BLaER1 (cell line): ENCODE measurements around the gene MALAT1.
A peak's percentile ranks its signal among the peaks of the same experiment; 100 is the strongest.

Experiments
- H3K27ac ChIP-seq: shearing (Covaris generic); formaldehyde crosslinking; 2 replicates; pipeline ENCODE4 v1.8.1; 2022
- H3K27me3 ChIP-seq: shearing (Covaris generic); formaldehyde crosslinking; 2 replicates; pipeline ENCODE4 v1.8.1; 2022
- H3K36me3 ChIP-seq: shearing (Covaris generic); formaldehyde crosslinking; 2 replicates; pipeline ENCODE4 v1.8.1; 2022
- H3K4me1 ChIP-seq: shearing (Covaris generic); formaldehyde crosslinking; 2 replicates; pipeline ENCODE4 v1.8.1; 2022
- H3K4me2 ChIP-seq: shearing (Covaris generic); formaldehyde crosslinking; 2 replicates; pipeline ENCODE4 v1.8.1; 2022
- H3K4me3 ChIP-seq: shearing (Covaris generic); formaldehyde crosslinking; 2 replicates; pipeline ENCODE4 v1.8.1; 2022
- H3K9ac ChIP-seq: shearing (Covaris generic); formaldehyde crosslinking; 2 replicates; pipeline ENCODE4 v1.8.1; 2022
- H3K9me3 ChIP-seq: shearing (Covaris generic); formaldehyde crosslinking; 2 replicates; pipeline ENCODE4 v1.8.1; 2022
- H4K20me1 ChIP-seq: shearing (Covaris generic); formaldehyde crosslinking; 2 replicates; pipeline ENCODE4 v1.8.1; 2022
- Cebpa-rat ChIP-seq: shearing (Covaris generic); IDR thresholded peaks from 2 replicates; pipeline ENCODE4 v1.8.1; 2022

MALAT1 gene

DNA sequence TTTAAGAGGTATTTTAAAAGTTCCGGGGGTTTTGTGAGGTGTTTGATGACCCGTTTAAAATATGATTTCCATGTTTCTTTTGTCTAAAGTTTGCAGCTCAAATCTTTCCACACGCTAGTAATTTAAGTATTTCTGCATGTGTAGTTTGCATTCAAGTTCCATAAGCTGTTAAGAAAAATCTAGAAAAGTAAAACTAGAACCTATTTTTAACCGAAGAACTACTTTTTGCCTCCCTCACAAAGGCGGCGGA is 193 bp upstream of the MALAT1 start:
- Histone ChIP-seq H3K4me2 (peak overlapping the region; percentile 89), H4K20me1 (peaks cover 44% of the 10 kb centered on the region), H3K27ac (peak overlapping the region; percentile 100), H3K9ac (peak overlapping the region; percentile 100), H3K27me3 (no peaks in the 10 kb centered on the region), H3K36me3 (peaks cover 35% of the 10 kb centered on the region), H3K4me1 (peaks cover 34% of the 10 kb centered on the region), H3K9me3 (no peaks in the 10 kb centered on the region), H3K4me3 (peak overlapping the region; percentile 83)
- TF ChIP-seq Cebpa-rat = no peak

DNA sequence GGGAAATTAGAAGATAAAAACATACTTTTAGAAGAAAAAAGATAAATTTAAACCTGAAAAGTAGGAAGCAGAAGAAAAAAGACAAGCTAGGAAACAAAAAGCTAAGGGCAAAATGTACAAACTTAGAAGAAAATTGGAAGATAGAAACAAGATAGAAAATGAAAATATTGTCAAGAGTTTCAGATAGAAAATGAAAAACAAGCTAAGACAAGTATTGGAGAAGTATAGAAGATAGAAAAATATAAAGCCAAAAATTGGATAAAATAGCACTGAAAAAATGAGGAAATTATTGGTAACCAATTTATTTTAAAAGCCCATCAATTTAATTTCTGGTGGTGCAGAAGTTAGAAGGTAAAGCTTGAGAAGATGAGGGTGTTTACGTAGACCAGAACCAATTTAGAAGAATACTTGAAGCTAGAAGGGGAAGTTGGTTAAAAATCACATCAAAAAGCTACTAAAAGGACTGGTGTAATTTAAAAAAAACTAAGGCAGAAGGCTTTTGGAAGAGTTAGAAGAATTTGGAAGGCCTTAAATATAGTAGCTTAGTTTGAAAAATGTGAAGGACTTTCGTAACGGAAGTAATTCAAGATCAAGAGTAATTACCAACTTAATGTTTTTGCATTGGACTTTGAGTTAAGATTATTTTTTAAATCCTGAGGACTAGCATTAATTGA is 1.0 kb downstream of the MALAT1 start:
- peaks cover 47% of the 10 kb centered on the region for H3K36me3 ChIP-seq
- peak overlapping the region; percentile 100 for H3K9ac ChIP-seq
- peaks cover 30% of the 10 kb centered on the region for H3K4me1 ChIP-seq
- peak overlapping the region; percentile 83 for H3K4me3 ChIP-seq
- peaks cover 56% of the 10 kb centered on the region for H4K20me1 ChIP-seq
- no peak for TF ChIP-seq Cebpa-rat
- H3K27me3 ChIP-seq = no peaks in the 10 kb centered on the region
- peak overlapping the region; percentile 93 for H3K4me2 ChIP-seq
- H3K27ac ChIP-seq = peak overlapping the region; percentile 100
- no peaks in the 10 kb centered on the region for H3K9me3 ChIP-seq

DNA sequence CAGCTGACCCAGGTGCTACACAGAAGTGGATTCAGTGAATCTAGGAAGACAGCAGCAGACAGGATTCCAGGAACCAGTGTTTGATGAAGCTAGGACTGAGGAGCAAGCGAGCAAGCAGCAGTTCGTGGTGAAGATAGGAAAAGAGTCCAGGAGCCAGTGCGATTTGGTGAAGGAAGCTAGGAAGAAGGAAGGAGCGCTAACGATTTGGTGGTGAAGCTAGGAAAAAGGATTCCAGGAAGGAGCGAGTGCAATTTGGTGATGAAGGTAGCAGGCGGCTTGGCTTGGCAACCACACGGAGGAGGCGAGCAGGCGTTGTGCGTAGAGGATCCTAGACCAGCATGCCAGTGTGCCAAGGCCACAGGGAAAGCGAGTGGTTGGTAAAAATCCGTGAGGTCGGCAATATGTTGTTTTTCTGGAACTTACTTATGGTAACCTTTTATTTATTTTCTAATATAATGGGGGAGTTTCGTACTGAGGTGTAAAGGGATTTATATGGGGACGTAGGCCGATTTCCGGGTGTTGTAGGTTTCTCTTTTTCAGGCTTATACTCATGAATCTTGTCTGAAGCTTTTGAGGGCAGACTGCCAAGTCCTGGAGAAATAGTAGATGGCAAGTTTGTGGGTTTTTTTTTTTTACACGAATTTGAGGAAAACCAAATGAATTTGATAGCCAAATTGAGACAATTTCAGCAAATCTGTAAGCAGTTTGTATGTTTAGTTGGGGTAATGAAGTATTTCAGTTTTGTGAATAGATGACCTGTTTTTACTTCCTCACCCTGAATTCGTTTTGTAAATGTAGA is 1.7 kb downstream of the MALAT1 start:
- Histone ChIP-seq H3K9me3 (no peaks in the 10 kb centered on the region), H4K20me1 (peaks cover 64% of the 10 kb centered on the region), H3K4me1 (peaks cover 30% of the 10 kb centered on the region), H3K9ac (peak overlapping the region; percentile 100), H3K4me2 (peak overlapping the region; percentile 93), H3K36me3 (peaks cover 54% of the 10 kb centered on the region), H3K4me3 (peak overlapping the region; percentile 83), H3K27ac (peak overlapping the region; percentile 100), H3K27me3 (no peaks in the 10 kb centered on the region)
- TF ChIP-seq Cebpa-rat = no peak

DNA sequence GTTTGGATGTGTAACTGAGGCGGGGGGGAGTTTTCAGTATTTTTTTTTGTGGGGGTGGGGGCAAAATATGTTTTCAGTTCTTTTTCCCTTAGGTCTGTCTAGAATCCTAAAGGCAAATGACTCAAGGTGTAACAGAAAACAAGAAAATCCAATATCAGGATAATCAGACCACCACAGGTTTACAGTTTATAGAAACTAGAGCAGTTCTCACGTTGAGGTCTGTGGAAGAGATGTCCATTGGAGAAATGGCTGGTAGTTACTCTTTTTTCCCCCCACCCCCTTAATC is 2.3 kb downstream of the MALAT1 start:
- TF ChIP-seq Cebpa-rat = no peak
- peaks cover 60% of the 10 kb centered on the region for H3K36me3 ChIP-seq
- H3K4me2 ChIP-seq = peak overlapping the region; percentile 93
- H3K4me3 ChIP-seq = peak overlapping the region; percentile 83
- no peaks in the 10 kb centered on the region for H3K9me3 ChIP-seq
- peak overlapping the region; percentile 100 for H3K27ac ChIP-seq
- peak overlapping the region; percentile 100 for H3K9ac ChIP-seq
- peaks cover 30% of the 10 kb centered on the region for H3K4me1 ChIP-seq
- no peaks in the 10 kb centered on the region for H3K27me3 ChIP-seq
- peaks cover 69% of the 10 kb centered on the region for H4K20me1 ChIP-seq

DNA sequence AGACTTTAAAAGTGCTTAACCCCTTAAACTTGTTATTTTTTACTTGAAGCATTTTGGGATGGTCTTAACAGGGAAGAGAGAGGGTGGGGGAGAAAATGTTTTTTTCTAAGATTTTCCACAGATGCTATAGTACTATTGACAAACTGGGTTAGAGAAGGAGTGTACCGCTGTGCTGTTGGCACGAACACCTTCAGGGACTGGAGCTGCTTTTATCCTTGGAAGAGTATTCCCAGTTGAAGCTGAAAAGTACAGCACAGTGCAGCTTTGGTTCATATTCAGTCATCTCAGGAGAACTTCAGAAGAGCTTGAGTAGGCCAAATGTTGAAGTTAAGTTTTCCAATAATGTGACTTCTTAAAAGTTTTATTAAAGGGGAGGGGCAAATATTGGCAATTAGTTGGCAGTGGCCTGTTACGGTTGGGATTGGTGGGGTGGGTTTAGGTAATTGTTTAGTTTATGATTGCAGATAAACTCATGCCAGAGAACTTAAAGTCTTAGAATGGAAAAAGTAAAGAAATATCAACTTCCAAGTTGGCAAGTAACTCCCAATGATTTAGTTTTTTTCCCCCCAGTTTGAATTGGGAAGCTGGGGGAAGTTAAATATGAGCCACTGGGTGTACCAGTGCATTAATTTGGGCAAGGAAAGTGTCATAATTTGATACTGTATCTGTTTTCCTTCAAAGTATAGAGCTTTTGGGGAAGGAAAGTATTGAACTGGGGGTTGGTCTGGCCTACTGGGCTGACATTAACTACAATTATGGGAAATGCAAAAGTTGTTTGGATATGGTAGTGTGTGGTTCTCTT is 2.8 kb downstream of the MALAT1 start:
- Histone ChIP-seq H4K20me1 (peaks cover 74% of the 10 kb centered on the region), H3K9me3 (no peaks in the 10 kb centered on the region)

DNA sequence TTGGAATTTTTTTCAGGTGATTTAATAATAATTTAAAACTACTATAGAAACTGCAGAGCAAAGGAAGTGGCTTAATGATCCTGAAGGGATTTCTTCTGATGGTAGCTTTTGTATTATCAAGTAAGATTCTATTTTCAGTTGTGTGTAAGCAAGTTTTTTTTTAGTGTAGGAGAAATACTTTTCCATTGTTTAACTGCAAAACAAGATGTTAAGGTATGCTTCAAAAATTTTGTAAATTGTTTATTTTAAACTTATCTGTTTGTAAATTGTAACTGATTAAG is 3.4 kb downstream of the MALAT1 start:
- Histone ChIP-seq H3K36me3 (peaks cover 68% of the 10 kb centered on the region), H3K9ac (peak overlapping the region; percentile 100), H3K4me2 (peak overlapping the region; percentile 93), H3K4me3 (peak overlapping the region; percentile 83), H3K27ac (peak overlapping the region; percentile 100), H4K20me1 (peaks cover 80% of the 10 kb centered on the region), H3K4me1 (peaks cover 32% of the 10 kb centered on the region), H3K27me3 (no peaks in the 10 kb centered on the region), H3K9me3 (no peaks in the 10 kb centered on the region)
- TF ChIP-seq Cebpa-rat = no peak

More for the DNA sequence above, 2.8 kb downstream of the MALAT1 start:
- H3K36me3 ChIP-seq = peaks cover 65% of the 10 kb centered on the region
- peaks cover 30% of the 10 kb centered on the region for H3K4me1 ChIP-seq
- peak overlapping the region; percentile 83 for H3K4me3 ChIP-seq
- H3K27ac ChIP-seq = peak overlapping the region; percentile 100
- H3K4me2 ChIP-seq = peak overlapping the region; percentile 93
- no peak for TF ChIP-seq Cebpa-rat
- H3K27me3 ChIP-seq = no peaks in the 10 kb centered on the region
- H3K9ac ChIP-seq = peak overlapping the region; percentile 100

DNA sequence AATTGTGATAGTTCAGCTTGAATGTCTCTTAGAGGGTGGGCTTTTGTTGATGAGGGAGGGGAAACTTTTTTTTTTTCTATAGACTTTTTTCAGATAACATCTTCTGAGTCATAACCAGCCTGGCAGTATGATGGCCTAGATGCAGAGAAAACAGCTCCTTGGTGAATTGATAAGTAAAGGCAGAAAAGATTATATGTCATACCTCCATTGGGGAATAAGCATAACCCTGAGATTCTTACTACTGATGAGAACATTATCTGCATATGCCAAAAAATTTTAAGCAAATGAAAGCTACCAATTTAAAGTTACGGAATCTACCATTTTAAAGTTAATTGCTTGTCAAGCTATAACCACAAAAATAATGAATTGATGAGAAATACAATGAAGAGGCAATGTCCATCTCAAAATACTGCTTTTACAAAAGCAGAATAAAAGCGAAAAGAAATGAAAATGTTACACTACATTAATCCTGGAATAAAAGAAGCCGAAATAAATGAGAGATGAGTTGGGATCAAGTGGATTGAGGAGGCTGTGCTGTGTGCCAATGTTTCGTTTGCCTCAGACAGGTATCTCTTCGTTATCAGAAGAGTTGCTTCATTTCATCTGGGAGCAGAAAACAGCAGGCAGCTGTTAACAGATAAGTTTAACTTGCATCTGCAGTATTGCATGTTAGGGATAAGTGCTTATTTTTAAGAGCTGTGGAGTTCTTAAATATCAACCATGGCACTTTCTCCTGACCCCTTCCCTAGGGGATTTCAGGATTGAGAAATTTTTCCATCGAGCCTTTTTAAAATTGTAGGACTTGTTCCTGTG is 3.9 kb downstream of the MALAT1 start:
- Histone ChIP-seq H3K27me3 (no peaks in the 10 kb centered on the region), H3K36me3 (peaks cover 68% of the 10 kb centered on the region), H3K4me3 (peak overlapping the region; percentile 83), H3K4me1 (peaks cover 37% of the 10 kb centered on the region), H3K4me2 (peak overlapping the region; percentile 93), H3K27ac (peak overlapping the region; percentile 100), H3K9me3 (no peaks in the 10 kb centered on the region), H3K9ac (peak overlapping the region; percentile 100), H4K20me1 (peaks cover 85% of the 10 kb centered on the region)
- TF ChIP-seq Cebpa-rat = no peak

DNA sequence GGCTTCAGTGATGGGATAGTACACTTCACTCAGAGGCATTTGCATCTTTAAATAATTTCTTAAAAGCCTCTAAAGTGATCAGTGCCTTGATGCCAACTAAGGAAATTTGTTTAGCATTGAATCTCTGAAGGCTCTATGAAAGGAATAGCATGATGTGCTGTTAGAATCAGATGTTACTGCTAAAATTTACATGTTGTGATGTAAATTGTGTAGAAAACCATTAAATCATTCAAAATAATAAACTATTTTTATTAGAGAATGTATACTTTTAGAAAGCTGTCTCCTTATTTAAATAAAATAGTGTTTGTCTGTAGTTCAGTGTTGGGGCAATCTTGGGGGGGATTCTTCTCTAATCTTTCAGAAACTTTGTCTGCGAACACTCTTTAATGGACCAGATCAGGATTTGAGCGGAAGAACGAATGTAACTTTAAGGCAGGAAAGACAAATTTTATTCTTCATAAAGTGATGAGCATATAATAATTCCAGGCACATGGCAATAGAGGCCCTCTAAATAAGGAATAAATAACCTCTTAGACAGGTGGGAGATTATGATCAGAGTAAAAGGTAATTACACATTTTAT is 4.6 kb downstream of the MALAT1 start:
- Histone ChIP-seq H3K36me3 (peaks cover 68% of the 10 kb centered on the region), H3K27ac (peak overlapping the region; percentile 100; the same call in 1 of the 2 replicates), H3K9me3 (no peaks in the 10 kb centered on the region), H3K4me1 (peaks cover 44% of the 10 kb centered on the region), H3K4me2 (peak overlapping the region; percentile 93), H3K9ac (peak overlapping the region; percentile 100), H4K20me1 (peaks cover 87% of the 10 kb centered on the region), H3K27me3 (no peaks in the 10 kb centered on the region), H3K4me3 (peak overlapping the region; percentile 83)
- no peak for TF ChIP-seq Cebpa-rat
